Measurements from ENCODE around the gene CELSR3. TPM values are rescaled to one million over a fixed set of nuclear protein-coding genes. Genes with fewer than 3 reads are reported as not detected.

CELSR3 gene
- total RNA-seq, 2 donors from 2014 or later, result 20.7 to 30.1 TPM

DNA sequence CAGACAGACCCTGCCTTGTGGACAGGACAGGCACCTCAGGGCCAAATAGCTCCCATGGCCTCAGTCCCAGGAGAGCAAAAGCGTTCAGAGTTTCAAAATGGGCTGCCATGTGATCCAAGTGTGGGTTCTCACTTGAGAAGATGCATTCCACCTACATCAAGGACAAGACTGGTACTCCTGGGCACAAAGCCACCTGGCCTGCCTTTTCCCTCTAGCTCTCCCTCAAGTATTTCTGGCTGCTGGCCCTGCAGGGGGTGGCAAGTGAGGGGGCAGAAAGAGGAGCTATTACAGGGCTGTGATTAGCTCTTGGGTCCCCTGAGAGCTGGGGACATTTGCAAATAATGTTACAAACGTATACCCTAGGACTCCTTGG is 61.1 kb downstream of the CELSR3 start:
- no peaks in the 10 kb centered on the region for H3K4me1 ChIP-seq (ENCODE audit: control insufficient read depth, insufficient read depth, low read length)
- Mint-ChIP-seq H3K27me3 (ENCODE audit: insufficient read depth) (no peaks in the 10 kb centered on the region), H3K36me3 (ENCODE audit: low read depth) (peaks cover 77% of the 10 kb centered on the region), H3K9me3 (no peaks in the 10 kb centered on the region), H3K27ac (no peak overlapping the region), H3K4me1 (no peaks in the 10 kb centered on the region), H3K4me3 (no peak overlapping the region)
- 94 to 97% methylated on average over 2 of the region's 2 CpGs for WGBS, 2 experiments (ENCODE audit: insufficient coverage in 1 of 2, insufficient read length in 1 of 2)
- no peaks in the 10 kb centered on the region for H3K27me3 ChIP-seq (ENCODE audit: control insufficient read depth, insufficient read depth, low read length, poor library complexity, severe bottlenecking)
- no peak overlapping the region for H3K4me3 ChIP-seq (ENCODE audit: low read length)
- no peak overlapping the region for H3K9ac ChIP-seq (ENCODE audit: extremely low read depth, low read length, poor library complexity, severe bottlenecking)
- H3K9me3 ChIP-seq (ENCODE audit: control insufficient read depth, low read length), result no peaks in the 10 kb centered on the region
- H3K36me3 ChIP-seq (ENCODE audit: control insufficient read depth, insufficient read depth, low read length), result peaks cover 76% of the 10 kb centered on the region
- TF ChIP-seq, protein P1, sequence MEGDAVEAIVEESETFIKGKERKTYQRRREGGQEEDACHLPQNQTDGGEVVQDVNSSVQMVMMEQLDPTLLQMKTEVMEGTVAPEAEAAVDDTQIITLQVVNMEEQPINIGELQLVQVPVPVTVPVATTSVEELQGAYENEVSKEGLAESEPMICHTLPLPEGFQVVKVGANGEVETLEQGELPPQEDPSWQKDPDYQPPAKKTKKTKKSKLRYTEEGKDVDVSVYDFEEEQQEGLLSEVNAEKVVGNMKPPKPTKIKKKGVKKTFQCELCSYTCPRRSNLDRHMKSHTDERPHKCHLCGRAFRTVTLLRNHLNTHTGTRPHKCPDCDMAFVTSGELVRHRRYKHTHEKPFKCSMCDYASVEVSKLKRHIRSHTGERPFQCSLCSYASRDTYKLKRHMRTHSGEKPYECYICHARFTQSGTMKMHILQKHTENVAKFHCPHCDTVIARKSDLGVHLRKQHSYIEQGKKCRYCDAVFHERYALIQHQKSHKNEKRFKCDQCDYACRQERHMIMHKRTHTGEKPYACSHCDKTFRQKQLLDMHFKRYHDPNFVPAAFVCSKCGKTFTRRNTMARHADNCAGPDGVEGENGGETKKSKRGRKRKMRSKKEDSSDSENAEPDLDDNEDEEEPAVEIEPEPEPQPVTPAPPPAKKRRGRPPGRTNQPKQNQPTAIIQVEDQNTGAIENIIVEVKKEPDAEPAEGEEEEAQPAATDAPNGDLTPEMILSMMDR (conservative IDR thresholded peaks at IDR 0.05), result no peak
- no peak overlapping the region for H3K27ac ChIP-seq (ENCODE audit: low read depth, low read length)
- DNase-seq, result no peak

DNA sequence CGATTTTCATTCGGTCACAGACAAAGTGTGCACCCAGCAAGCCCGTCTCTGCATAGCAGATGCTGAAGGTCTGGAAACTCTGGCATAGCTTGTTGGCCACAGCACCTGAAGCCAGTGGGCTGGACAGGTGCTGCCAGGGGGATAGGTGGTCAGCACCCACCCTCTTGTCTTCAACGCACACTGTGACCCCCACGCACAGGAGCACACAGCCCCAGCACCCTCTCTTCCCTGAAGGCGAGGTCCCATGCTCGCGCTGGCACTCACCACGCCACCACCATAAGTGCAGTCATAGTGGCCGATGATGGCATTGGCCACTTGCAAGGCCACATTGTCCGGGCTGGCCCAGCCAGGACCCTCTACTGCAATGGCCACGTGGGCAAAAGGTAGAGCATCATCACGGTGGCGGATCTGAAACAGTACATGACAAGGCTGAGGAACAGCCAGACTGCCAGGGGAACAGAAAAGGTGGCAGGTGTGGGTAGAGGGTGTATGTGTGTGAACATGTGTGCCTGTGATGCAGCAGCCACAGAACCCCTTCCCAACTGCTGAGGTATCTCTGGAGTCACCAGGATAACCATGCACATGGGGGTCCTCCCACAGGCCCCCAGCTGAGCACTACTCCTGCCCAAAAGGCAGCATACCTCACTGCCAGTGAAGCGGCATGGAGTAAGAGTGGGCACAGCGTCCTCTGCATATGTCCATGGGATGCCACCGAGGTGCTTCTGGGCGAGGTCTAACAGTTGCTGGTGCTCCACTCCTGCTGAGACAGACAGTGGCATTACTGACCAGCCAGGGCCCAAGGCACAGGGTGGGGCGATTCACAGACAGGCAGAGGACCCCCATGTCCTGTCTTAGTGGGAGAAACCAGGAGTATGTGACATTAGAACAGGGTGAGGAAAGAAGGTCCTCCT is 61.7 kb downstream of the CELSR3 start:
- no peaks in the 10 kb centered on the region for H3K4me1 ChIP-seq (ENCODE audit: control insufficient read depth, insufficient read depth, low read length)
- TF ChIP-seq, protein P1 (conservative IDR thresholded peaks at IDR 0.05), result no peak
- Mint-ChIP-seq H3K4me3 (no peak overlapping the region), H3K4me1 (peaks cover 4% of the 10 kb centered on the region), H3K36me3 (ENCODE audit: low read depth) (peaks cover 74% of the 10 kb centered on the region), H3K27me3 (ENCODE audit: insufficient read depth) (no peaks in the 10 kb centered on the region), H3K9me3 (no peaks in the 10 kb centered on the region), H3K27ac (no peak overlapping the region)
- 94 to 96% methylated on average over 19 of the region's 19 CpGs for WGBS, 2 experiments (ENCODE audit: insufficient coverage in 1 of 2, insufficient read length in 1 of 2)
- no peak overlapping the region for H3K9ac ChIP-seq (ENCODE audit: extremely low read depth, low read length, poor library complexity, severe bottlenecking)
- H3K27me3 ChIP-seq (ENCODE audit: control insufficient read depth, insufficient read depth, low read length, poor library complexity, severe bottlenecking), result no peaks in the 10 kb centered on the region
- no peak overlapping the region for H3K27ac ChIP-seq (ENCODE audit: low read depth, low read length)
- DNase-seq, result no peak
- H3K4me3 ChIP-seq (ENCODE audit: low read length), result no peak overlapping the region
- H3K9me3 ChIP-seq (ENCODE audit: control insufficient read depth, low read length), result no peaks in the 10 kb centered on the region
- H3K36me3 ChIP-seq (ENCODE audit: control insufficient read depth, insufficient read depth, low read length), result peaks cover 70% of the 10 kb centered on the region

DNA sequence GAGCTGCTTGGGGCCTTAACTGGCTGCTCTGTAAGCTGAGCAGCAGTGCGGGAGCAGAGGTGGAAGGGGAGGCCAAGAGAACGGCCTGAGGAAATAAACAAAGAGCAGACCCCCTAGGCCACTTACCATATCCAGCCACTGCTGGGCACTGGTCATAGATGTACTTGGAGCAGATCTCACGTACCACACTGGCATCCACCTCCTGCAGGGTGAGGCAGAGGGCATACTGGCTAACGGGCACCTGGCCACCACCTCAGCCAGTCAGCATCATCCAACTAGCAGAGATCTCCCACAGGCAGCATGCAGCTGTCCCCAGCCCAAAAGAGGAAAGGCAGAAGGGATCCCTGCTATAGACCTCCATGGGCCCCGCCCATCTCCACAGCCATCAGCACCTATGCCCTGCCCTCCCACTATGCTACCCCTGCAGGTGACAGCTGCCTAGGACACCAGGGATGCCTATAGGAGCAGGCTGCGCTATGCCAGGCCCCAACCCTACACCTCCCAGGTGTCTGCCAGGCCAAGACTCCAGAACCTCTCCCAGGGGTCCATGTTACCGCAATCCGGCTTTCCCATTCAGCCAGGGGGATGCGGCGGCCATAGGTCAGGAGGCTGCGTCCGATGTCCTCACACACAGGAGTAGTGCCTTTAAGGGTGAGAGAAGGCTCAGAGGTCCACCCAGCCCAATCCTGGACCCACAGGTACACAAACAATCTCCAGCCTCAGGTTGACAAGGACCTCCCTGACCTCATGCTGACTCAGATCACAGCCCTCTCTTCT is 63.0 kb downstream of the CELSR3 start:
- H3K4me3 Mint-ChIP-seq, result no peak overlapping the region
- no peak for DNase-seq
- peaks cover 57% of the 10 kb centered on the region for H3K36me3 ChIP-seq (ENCODE audit: control insufficient read depth, insufficient read depth, low read length)
- H3K4me1 ChIP-seq (ENCODE audit: control insufficient read depth, insufficient read depth, low read length), result no peaks in the 10 kb centered on the region
- H3K27me3 Mint-ChIP-seq (ENCODE audit: insufficient read depth), result peaks cover 3% of the 10 kb centered on the region
- peaks cover 61% of the 10 kb centered on the region for H3K36me3 Mint-ChIP-seq (ENCODE audit: low read depth)
- no peak overlapping the region for H3K27ac ChIP-seq (ENCODE audit: low read depth, low read length)
- peaks cover 9% of the 10 kb centered on the region for H3K4me1 Mint-ChIP-seq
- H3K9ac ChIP-seq (ENCODE audit: extremely low read depth, low read length, poor library complexity, severe bottlenecking), result no peak overlapping the region
- H3K9me3 ChIP-seq (ENCODE audit: control insufficient read depth, low read length), result no peaks in the 10 kb centered on the region
- H3K4me3 ChIP-seq (ENCODE audit: low read length), result no peak overlapping the region
- WGBS, 2 experiments (ENCODE audit: insufficient coverage in 1 of 2, insufficient read length in 1 of 2), result 96 to 100% methylated on average over 3 to 12 of the region's 12 CpGs
- no peak overlapping the region for H3K27ac Mint-ChIP-seq
- TF ChIP-seq, protein P1 (conservative IDR thresholded peaks at IDR 0.05), result no peak
- H3K9me3 Mint-ChIP-seq, result no peaks in the 10 kb centered on the region
- peaks cover 4% of the 10 kb centered on the region for H3K27me3 ChIP-seq (ENCODE audit: control insufficient read depth, insufficient read depth, low read length, poor library complexity, severe bottlenecking)
